ENCODE measurements around the gene ZBTB8OS.

GRCh38 chr1:32636914-32637645 is 13.3 kb downstream of the ZBTB8OS start:
- no peak for TF ChIP-seq CTCF (IDR thresholded peaks at IDR 0.05; ENCODE audit: insufficient read depth, low read length)
- no peak for TF ChIP-seq SPI1 (IDR thresholded peaks at IDR 0.05; ENCODE audit: borderline replicate concordance, low read depth)
- TF ChIP-seq REST (IDR thresholded peaks at IDR 0.05; ENCODE audit: insufficient replicate concordance, low read depth): no peak
- no peak for TF ChIP-seq POLR2AphosphoS5 (IDR thresholded peaks at IDR 0.05; ENCODE audit: low read depth)
- no peak for TF ChIP-seq GABPA (IDR thresholded peaks at IDR 0.05; ENCODE audit: low read depth)

Measured in HL-60 (cell line).